GM18519 (cell line): ENCODE measurements around the gene SHISA7.

Experiments
- ATAC-seq: cut with Tn5 transposase; IDR thresholded peaks from one replicate; pipeline ENCODE4 v1.9.1; 2021; ENCODE audit warnings: mild to moderate bottlenecking, moderate library complexity; ENCODE audit not compliant: unreplicated experiment, low FRiP score

The SHISA7 gene

GRCh38 chr19:55464039-55464661 lies 21.1 kb upstream of the SHISA7 start:
- ATAC-seq = no peak

DNA sequence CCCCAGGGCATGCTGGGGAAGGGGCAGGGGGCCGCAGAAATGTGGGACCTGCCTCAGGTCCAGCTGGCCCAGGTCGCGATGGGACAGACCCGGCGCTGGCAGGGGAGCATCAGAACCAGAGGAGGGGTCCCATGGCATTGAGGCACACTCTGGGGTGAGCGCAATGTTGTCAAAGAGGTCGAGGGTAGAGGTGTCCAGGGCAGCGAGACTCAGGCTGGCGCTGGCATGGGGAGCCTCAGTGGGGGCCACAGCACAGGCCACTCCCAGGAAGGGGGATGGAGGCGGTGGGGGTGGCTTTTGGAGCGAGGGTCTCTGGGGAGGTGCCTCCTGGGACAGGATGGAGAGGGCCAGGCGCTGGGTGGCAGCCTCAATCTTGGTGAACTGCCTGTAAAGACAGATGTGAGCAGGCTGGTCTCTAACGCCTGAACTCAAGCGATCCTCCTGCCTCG lies 20.5 kb upstream of the SHISA7 start:
- no peak for ATAC-seq

DNA sequence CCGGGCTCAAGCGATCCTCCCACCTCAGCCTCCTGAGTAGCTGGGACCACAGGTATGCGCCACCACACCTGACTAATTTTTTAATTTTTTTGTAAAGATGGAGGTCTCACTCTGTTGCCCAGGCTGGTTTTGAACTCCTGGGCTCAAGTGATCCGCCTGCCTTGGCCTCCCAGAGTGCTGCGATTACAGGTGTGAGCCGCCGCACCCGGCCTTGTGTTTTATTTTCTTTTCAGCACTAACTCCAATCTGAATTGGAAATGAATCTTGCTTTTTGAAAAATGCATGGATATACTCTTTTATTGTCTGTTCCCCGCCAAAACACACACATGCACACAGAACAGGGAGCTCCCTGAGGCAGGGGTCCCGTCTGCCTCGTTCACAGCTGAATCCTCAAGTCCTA lies 19.6 kb upstream of the SHISA7 start:
- ATAC-seq = no peak

- ATAC-seq = no peak
Observed at GRCh38 chr19:55461974-55462626, 19.0 kb upstream of the SHISA7 start.

GRCh38 chr19:55461259-55461973 lies 18.3 kb upstream of the SHISA7 start, which contains the start of gene ISOC2:
Gene ISOC2 (minus strand): TSS chr19:55461642. CDS start chr19:55456486, 5,156 bp downstream.
- ATAC-seq = peak; percentile 84

DNA sequence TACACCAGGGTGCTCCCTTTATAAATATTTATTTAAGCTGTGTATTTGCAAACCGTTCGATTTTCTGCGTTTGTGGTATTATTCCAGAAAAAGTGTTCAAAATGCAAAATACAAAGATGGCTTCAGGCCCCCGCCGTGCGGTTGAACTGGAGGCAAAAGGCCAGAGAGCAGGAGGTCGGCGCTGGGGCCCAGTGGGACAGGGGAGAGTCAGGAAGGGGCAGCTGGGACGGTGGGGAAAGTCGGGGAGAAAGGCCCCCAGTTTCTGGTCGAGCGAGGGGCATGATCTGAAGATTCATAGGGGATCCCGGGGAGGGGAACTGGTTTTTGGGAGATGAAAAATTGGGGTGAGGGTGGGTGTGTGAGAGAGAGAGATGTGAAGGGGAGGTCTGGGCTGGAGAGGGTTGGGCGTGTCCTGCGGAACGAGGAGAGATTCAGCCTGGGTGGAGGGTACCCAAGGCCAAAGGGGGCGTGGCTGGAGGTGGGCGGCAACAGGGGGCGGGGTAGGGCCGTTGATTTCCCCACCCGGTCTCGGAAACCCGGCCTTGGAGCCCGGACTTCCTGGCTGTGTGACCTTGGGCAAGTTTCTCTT lies 17.7 kb upstream of the SHISA7 start:
- ATAC-seq = no peak

DNA sequence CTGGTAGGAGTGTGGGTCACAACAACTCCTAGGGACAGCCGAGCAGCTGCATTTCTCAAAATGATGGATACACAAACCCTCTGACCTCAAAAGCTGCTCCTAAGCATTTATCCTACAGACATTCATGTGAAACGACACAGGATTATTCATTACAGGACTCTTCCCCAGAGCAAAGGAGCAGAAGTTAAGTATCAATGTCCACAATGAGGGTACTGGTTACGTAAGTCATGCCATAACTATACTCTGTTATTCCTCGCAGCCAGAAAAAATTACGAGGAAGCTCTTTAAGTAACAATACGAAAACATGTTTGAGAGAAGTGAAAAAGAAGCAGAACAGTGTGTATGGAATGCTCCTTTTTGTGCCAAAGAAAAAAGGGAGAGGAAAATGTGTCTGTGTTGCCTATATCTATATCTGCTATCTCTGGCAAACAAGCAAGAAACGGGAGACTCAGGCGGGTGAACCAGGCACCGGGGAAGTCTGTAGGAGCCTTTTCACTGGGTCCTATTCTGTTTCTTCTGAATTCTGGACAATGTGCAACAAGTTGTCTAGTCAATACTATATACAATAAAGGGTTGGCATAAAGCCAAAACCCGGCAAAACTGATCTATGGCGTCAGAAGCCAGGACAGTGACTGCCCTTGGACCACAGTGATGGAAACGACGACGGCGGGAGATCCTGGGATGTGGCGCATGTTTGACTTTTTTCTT lies 17.0 kb upstream of the SHISA7 start:
- ATAC-seq = no peak

- ATAC-seq = no peak
Observed at GRCh38 chr19:55459551-55459949, 16.4 kb upstream of the SHISA7 start.

- ATAC-seq = no peak
Observed at GRCh38 chr19:55457683-55458457, 14.8 kb upstream of the SHISA7 start.

GRCh38 chr19:55456347-55456746 lies 13.2 kb upstream of the SHISA7 start:
- no peak for ATAC-seq

GRCh38 chr19:55455576-55456235 lies 12.6 kb upstream of the SHISA7 start:
- ATAC-seq = no peak

DNA sequence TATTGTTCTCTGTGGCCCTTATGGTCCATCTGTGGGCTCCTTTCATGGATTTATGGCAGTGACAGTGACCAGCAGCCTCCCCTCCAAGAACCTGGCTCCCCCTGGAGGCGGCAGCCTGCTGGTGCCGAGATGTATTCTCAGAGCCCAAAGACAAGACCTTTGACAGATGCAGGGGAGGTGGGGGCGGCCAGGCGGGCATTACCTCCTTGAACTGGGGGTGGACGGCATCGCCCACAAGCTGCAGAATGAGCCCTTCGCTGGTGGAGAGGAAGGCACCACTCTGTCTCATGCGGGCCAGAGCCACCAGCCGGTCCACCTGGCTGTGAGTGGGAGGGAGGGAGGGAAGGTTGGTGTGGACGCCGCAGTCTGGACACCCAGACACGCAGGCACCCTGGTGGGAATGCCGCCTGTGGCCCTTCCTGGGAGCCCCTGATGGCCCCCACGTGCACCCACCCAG lies 11.7 kb upstream of the SHISA7 start:
- no peak for ATAC-seq

DNA sequence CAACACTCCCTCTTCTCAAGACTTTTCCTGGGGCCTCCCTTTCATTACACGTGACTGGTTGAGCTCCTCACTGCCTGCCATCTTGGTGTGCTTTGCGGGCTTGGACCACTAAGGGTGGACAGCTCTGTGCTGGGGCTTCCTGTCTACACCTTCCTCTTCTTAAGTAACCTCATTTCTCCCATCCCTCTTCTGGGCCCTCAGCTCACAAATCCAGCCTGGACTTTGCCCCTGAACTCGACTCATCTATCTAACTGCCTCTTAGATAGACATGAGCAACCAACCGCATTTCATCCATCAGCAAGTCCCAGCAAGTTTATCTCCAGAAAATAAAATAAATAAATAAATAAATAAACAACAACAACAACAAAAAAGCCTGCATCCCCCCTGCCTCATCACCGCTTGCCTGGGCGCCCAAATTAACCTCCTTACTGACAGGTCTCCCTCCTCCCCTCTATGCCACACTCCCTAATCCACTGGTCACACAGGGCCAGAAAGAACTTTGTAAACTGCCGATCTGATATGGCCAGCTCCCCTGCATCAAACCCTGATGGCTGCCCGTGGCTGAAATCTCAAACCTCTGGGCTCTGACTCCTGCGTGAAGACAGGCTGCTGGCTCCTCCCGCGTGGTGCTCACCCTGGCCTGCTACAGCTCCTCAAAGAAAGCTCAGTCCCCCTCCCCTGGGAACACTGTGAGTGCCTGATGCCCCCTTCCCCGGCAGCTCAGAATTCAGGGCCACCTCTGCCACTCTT lies 10.6 kb upstream of the SHISA7 start:
- ATAC-seq = no peak

DNA sequence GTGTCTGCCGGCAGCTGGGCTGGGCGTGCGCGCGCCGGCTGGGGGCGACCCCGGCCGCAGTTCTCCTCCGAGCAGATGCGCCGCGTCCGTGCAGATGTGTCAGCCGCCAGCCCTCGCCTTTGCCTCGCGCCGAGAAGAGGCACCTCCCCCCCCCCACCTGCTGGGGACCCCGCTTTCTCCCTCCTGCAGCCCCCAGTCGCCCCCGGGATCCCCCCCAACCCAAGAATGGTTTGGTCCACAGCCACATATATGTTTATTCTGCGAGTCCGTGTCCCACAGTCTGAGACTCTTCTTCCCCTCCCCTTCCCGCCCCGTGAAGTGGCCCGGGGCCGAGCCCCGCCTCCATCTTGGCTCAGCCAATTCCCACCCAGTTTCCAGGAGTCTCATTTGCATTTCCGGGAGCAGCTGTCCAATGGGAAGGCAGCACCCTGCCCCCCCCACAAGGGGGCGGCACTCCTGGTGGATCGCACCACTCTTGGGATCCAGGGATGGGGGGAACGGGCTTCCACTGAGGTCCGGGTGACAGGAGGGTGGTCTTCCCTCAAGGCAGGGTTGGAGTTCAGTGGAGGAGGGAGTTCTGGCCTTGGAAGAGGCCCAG lies 9.7 kb upstream of the SHISA7 start:
- ATAC-seq = no peak

- no peak for ATAC-seq
Observed at GRCh38 chr19:55451965-55452748, 9.1 kb upstream of the SHISA7 start.

DNA sequence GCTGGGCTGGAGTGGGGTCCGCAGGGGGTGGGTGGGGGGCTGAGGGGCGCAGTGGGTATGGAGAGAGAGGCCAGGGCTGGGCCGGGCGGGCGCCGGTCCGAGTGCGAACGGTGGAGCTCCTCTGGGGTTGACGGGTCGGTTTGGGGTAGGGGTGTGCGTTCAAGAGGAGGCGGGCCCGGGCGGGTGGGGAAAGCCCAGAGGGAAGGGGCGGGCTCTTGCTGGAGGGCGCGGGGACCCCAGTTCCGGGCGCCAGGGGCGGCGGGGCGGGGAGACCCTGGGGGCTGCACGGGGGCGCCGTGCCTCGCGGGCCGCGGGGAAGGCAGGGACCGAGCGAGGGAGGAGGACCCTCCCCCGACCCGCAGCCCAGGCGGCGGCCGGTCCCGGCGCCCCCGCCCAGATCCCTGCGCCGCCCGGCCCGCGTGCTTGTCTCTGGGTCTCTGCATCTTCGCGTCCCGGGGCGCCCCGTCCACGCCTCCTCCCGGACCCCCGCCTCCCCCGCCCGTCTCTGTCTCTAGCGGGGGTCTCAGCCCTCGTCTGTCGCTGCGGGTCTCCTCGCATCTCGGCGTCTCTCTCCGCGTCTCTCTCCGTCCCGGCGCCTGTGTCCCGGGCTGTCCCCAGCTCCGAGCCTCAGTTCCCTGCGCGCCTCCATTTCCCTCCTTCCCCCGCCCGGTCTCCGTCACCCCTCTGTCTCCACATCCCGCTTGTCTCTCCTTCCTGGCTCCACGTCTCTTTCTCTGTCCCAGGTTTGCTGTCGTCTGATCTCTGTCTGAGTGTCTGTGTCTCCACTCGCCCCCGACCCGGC lies 8.3 kb upstream of the SHISA7 start:
- ATAC-seq = no peak

GRCh38 chr19:55449469-55449868 lies 6.4 kb upstream of the SHISA7 start:
- no peak for ATAC-seq
